A549 (cell line): ENCODE data around the gene LSM3. TPM values are rescaled to one million over a fixed set of nuclear protein-coding genes. Genes with fewer than 3 reads are reported as not detected.

Experiments used
- ATAC-seq, 2 experiments: fragments of 200-7000 bp in 1 of 2; fragments of >200 bp in 1 of 2; cut with Nextera tagmentation in 1 of 2; cut with Tn5 transposase in 1 of 2; 3 replicates each; pipeline versions ENCODE4 v1.8.0 to v1.9.1; 2018 to 2020; ENCODE audit warnings: mild to moderate bottlenecking in 1 of 2, moderate library complexity in 1 of 2
- CTCF ChIA-PET: fragments of 300-600 bp; sonication (Branson Sonifier 250); formaldehyde crosslinking; extraction: SDS; loops from one replicate; lab custom pipeline; 2021; ENCODE audit warnings: antibody characterized with exemption, inconsistent platforms; lab: Yijun Ruan, JAX
- POLR2A ChIA-PET: fragments of 350-600 bp; formaldehyde crosslinking; extraction: SDS; loops from one replicate; lab custom pipeline; 2021; ENCODE audit warnings: antibody characterized with exemption, inconsistent platforms; lab: Yijun Ruan, JAX
- DNase-seq, 2 experiments: peaks; one replicate each; pipeline versions ENCODE4 v3.0.0 to v3.0.0-alpha.2; 2011 to 2016; ENCODE audit warnings: low read depth in 1 of 2, low spot score in 1 of 2
- FAIRE-seq: peaks from 2 replicates; lab custom pipeline; 2011; peaks lifted over from hg19 to GRCh38; lab: Jason Lieb, UNC
- H3K27ac ChIP-seq, 2 experiments: fragments of >200 bp; sonication (Bioruptor Twin); formaldehyde crosslinking; 3 replicates each; pipeline ENCODE4 v1.5.1; 2016 to 2017
- H3K4me1 ChIP-seq: fragments of >200 bp; sonication (Bioruptor Twin); formaldehyde crosslinking; 3 replicates; pipeline ENCODE4 v1.6.1; 2016
- H3K4me2 ChIP-seq: fragments of >200 bp; sonication (Bioruptor Twin); formaldehyde crosslinking; 3 replicates; pipeline ENCODE4 v1.6.1; 2016
- H3K4me3 ChIP-seq: fragments of >200 bp; sonication (Bioruptor Twin); formaldehyde crosslinking; 3 replicates; pipeline ENCODE4 v1.5.1; 2016
- H3K9me3 ChIP-seq: fragments of >200 bp; sonication (Bioruptor Twin); formaldehyde crosslinking; 3 replicates; pipeline ENCODE4 v1.6.1; 2016
- EHF ChIP-seq: fragments of 250-450 bp; sonication (Bioruptor Pico); IDR thresholded peaks from 2 replicates; pipeline ENCODE4 v1.5.0; 2020; ENCODE audit warnings: mild to moderate bottlenecking
- EP300 ChIP-seq, 2 experiments: fragments of >200 bp; sonication (Bioruptor Twin); formaldehyde crosslinking; IDR thresholded peaks; 2 replicates in 1 of 2; 3 replicates in 1 of 2; pipeline ENCODE4 v1.6.1; 2016 to 2017
- FOSB ChIP-seq: fragments of 250-450 bp; sonication (Bioruptor Pico); IDR thresholded peaks from 2 replicates; pipeline ENCODE4 v1.5.0; 2020; ENCODE audit warnings: mild to moderate bottlenecking, moderate library complexity
- HDAC2 ChIP-seq: fragments of 200-600 bp; sonication (generic); IDR thresholded peaks from 2 replicates; pipeline ENCODE4 v1.6.1; 2016
- HEYL ChIP-seq: fragments of 250-450 bp; sonication (Bioruptor Pico); IDR thresholded peaks from 2 replicates; pipeline ENCODE4 v1.8.0; 2021; ENCODE audit warnings: mild to moderate bottlenecking, moderate library complexity
- HOXB5 ChIP-seq: fragments of 250-450 bp; sonication (Bioruptor Pico); IDR thresholded peaks from 2 replicates; pipeline ENCODE4 v1.5.0; 2020; ENCODE audit warnings: mild to moderate bottlenecking, moderate library complexity
- JUN ChIP-seq, 2 experiments: fragments of >200 bp; sonication (Bioruptor Twin); formaldehyde crosslinking; IDR thresholded peaks; 2 replicates in 1 of 2; 3 replicates in 1 of 2; pipeline ENCODE4 v1.6.1; 2016 to 2017
- JUNB ChIP-seq: fragments of >200 bp; sonication (Bioruptor Twin); formaldehyde crosslinking; IDR thresholded peaks from 2 replicates; pipeline ENCODE4 v1.6.1; 2016
- MAFK ChIP-seq: fragments of 450-650 bp; IDR thresholded peaks from 2 replicates; pipeline ENCODE4 v1.6.1; 2014; ENCODE audit not compliant: partially characterized antibody
- MAZ ChIP-seq: fragments of 150-350 bp; IDR thresholded peaks from 2 replicates; pipeline ENCODE4 v1.6.1; 2014; ENCODE audit warnings: antibody characterized with exemption, low read depth, low read length, borderline replicate concordance
- POLR2AphosphoS2 ChIP-seq: conservative IDR thresholded peaks from 2 replicates; pipeline ENCODE4 v1.6.1; 2012; ENCODE audit warnings: low read length, improper control_type of control experiment, inconsistent platforms
- RARB ChIP-seq: fragments of 250-450 bp; sonication (Bioruptor Pico); IDR thresholded peaks from 2 replicates; pipeline ENCODE4 v1.8.0; 2021; ENCODE audit warnings: mild to moderate bottlenecking, moderate library complexity
- RCOR1 ChIP-seq: fragments of 150-350 bp; IDR thresholded peaks from 2 replicates; pipeline ENCODE4 v1.6.1; 2014; ENCODE audit warnings: antibody characterized with exemption, low read length, low read depth
- SREBF2 ChIP-seq: fragments of 450-650 bp; IDR thresholded peaks from 2 replicates; pipeline ENCODE4 v1.6.1; 2014; ENCODE audit warnings: mild to moderate bottlenecking, moderate library complexity
- TP53 ChIP-seq: fragments of 250-450 bp; sonication (Bioruptor Pico); IDR thresholded peaks from 2 replicates; pipeline ENCODE4 v1.5.0; 2021; ENCODE audit warnings: mild to moderate bottlenecking, moderate library complexity
- ZNF302 ChIP-seq: fragments of 250-450 bp; sonication (Bioruptor Pico); IDR thresholded peaks from 2 replicates; pipeline ENCODE4 v1.9.0; 2021; ENCODE audit warnings: inconsistent platforms, mild to moderate bottlenecking, moderate library complexity
- WGBS: methylation state at CpG from one replicate; pipeline ENCODE4 v1.1.6; 2017; ENCODE audit errors: missing lambda C conversion rate; 5-methylcytosine and 5-hydroxymethylcytosine counted together
- polyA plus RNA-seq, 4 experiments: library from polyadenylated mRNA; depleted of rRNA in 3 of 4; stranded (reverse); fragments of >200 nt; fragmentation: RNase III in 1 of 4; extraction: RNeasy Plus Mini Kit Qiagen cat#74134 plus additional on column Dnase treatment in 1 of 4; gene quantifications; 2 replicates in 3 of 4; 3 replicates in 1 of 4; pipeline ENCODE4 v1.2.3, GENCODE V29; 2011 to 2017
- TF ChIP-seq, protein P1 (sequence below): IDR thresholded peaks from 2 replicates; pipeline ENCODE4 v1.6.1; 2012; ENCODE audit warnings: low read depth, borderline replicate concordance
- TF ChIP-seq, protein P2 (sequence below): fragments of 250-450 bp; sonication (Bioruptor Pico); IDR thresholded peaks from 2 replicates; pipeline ENCODE4 v1.5.0; 2021; ENCODE audit warnings: mild to moderate bottlenecking, moderate library complexity, borderline replicate concordance
- TF ChIP-seq, protein P3 (sequence below): fragments of 150-350 bp; IDR thresholded peaks from 2 replicates; pipeline ENCODE4 v1.6.1; 2014; ENCODE audit warnings: low read depth, mild to moderate bottlenecking, low read length
- TF ChIP-seq, protein P4 (sequence below): fragments of >200 bp; sonication (Bioruptor Twin); formaldehyde crosslinking; IDR thresholded peaks from 3 replicates; pipeline ENCODE4 v1.6.1; 2016
- TF ChIP-seq, protein P5 (sequence below): fragments of >200 bp; sonication (Bioruptor Twin); formaldehyde crosslinking; IDR thresholded peaks from 2 replicates; pipeline ENCODE4 v1.6.1; 2016
- TF ChIP-seq, protein P6 (sequence below): IDR thresholded peaks from 2 replicates; pipeline ENCODE4 v1.6.1; 2012

LSM3 gene
- polyA plus RNA-seq, 2 of the 4 experiments (the other 2 are of a cell fraction), result 23.9 to 32.0 TPM

DNA sequence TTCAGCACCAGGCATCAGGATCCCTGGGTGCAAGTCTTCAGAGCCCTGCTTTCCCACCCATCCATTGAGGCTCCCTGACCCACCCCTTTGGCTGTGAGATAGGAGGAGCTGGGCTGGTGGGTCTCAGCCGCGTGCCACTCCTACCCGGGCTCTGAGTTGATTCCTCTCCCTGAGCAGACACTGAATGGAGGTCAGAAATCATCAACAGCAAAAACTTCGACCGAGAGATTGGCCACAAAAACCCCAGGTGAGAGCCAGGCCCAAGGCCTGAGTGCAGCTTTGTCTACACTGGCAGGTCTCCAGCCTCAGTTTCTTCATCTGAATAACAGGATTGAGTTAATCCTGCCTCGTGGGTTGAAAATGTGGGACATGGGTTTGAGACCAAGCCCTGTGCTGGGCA, 45.9 kb upstream of the LSM3 start:
- H3K4me2 ChIP-seq, result no peak overlapping the region
- FAIRE-seq (no peak), ATAC-seq (no peak), DNase-seq (no peak)
- 96% methylated on average over 6 of the region's 6 CpGs for WGBS
- ChIA-PET CTCF (interaction anchor here (1.1 kb wide), 1 partner anchor 40 kb away, joined by 3 read pairs; no protein-coding TSS in a partner anchor), POLR2A (interaction anchor here (1.2 to 1.6 kb wide), 2 partner anchors 8 to 46 kb away, joined by 4 read pairs; partner anchors contain the start of genes CHCHD4, LSM3 and XPC)
- no peak overlapping the region for H3K27ac ChIP-seq
- peaks cover 8% of the 10 kb centered on the region; the same call in 2 of the 3 replicates for H3K4me1 ChIP-seq
- no peaks in the 10 kb centered on the region for H3K9me3 ChIP-seq
- TF ChIP-seq MAFK (no peak), RCOR1 (no peak), MAZ (no peak), SREBF2 (no peak), HOXB5 (CRISPR knock-in tag) (no peak), HEYL (CRISPR knock-in tag) (no peak), RARB (CRISPR knock-in tag) (no peak), TP53 (no peak), JUN (IDR thresholded peaks at IDR 0.05) (no peak), EHF (CRISPR knock-in tag) (no peak), HDAC2 (no peak), POLR2AphosphoS2 (no peak), FOSB (CRISPR knock-in tag) (no peak), JUNB (no peak)
- TF ChIP-seq, protein P1, sequence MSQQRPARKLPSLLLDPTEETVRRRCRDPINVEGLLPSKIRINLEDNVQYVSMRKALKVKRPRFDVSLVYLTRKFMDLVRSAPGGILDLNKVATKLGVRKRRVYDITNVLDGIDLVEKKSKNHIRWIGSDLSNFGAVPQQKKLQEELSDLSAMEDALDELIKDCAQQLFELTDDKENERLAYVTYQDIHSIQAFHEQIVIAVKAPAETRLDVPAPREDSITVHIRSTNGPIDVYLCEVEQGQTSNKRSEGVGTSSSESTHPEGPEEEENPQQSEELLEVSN, result no peak
- TF ChIP-seq, protein P2, sequence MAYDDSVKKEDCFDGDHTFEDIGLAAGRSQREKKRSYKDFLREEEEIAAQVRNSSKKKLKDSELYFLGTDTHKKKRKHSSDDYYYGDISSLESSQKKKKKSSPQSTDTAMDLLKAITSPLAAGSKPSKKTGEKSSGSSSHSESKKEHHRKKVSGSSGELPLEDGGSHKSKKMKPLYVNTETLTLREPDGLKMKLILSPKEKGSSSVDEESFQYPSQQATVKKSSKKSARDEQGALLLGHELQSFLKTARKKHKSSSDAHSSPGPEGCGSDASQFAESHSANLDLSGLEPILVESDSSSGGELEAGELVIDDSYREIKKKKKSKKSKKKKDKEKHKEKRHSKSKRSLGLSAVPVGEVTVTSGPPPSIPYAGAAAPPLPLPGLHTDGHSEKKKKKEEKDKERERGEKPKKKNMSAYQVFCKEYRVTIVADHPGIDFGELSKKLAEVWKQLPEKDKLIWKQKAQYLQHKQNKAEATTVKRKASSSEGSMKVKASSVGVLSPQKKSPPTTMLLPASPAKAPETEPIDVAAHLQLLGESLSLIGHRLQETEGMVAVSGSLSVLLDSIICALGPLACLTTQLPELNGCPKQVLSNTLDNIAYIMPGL (CRISPR knock-in tag), result no peak
- TF ChIP-seq, protein P3, sequence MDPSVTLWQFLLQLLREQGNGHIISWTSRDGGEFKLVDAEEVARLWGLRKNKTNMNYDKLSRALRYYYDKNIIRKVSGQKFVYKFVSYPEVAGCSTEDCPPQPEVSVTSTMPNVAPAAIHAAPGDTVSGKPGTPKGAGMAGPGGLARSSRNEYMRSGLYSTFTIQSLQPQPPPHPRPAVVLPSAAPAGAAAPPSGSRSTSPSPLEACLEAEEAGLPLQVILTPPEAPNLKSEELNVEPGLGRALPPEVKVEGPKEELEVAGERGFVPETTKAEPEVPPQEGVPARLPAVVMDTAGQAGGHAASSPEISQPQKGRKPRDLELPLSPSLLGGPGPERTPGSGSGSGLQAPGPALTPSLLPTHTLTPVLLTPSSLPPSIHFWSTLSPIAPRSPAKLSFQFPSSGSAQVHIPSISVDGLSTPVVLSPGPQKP, result no peak
- TF ChIP-seq, protein P4, sequence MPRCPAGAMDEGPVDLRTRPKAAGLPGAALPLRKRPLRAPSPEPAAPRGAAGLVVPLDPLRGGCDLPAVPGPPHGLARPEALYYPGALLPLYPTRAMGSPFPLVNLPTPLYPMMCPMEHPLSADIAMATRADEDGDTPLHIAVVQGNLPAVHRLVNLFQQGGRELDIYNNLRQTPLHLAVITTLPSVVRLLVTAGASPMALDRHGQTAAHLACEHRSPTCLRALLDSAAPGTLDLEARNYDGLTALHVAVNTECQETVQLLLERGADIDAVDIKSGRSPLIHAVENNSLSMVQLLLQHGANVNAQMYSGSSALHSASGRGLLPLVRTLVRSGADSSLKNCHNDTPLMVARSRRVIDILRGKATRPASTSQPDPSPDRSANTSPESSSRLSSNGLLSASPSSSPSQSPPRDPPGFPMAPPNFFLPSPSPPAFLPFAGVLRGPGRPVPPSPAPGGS, result no peak
- H3K4me3 ChIP-seq, result no peak overlapping the region

DNA sequence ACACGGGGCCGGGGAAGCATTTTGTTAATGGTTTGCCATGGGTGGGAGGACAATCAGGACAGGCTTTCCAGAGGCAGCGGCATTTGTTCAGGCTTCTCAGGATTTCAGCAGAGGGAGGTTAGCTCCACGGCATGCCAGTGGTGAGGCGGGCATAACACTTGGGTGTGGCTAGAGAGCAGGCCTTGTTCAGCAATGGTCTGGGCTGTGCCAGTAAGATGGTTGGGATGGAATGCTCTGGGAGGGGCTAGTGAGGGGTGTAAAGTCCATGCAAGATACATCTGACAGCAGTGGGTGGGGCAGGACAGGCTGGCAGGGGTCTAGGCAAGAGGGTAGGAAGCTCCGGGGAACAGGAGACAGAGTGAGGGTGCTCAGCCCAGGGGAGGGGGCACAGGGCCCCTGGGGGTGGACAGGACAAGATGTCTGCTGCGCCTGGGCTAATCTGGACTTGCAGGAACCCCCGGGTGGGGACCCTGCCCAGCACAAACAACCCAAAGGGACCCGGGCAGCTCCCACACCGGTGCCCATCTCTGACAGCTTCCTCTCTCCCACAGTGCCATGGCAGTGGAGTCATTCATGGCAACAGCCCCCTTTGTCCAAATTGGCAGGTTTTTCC, 45.3 kb upstream of the LSM3 start:
- ChIA-PET CTCF (interaction anchor here (1.1 to 2.8 kb wide), 2 partner anchors 12 to 39 kb away, joined by 3 to 14 read pairs; no protein-coding TSS in a partner anchor), POLR2A (interaction anchor here (1.2 to 1.8 kb wide), 2 partner anchors 8 to 9 kb away, joined by 4 to 8 read pairs; partner anchors contain the start of genes CHCHD4 and TMEM43)
- 86% methylated on average over 9 of the region's 10 CpGs for WGBS
- ATAC-seq, result peak; percentile 22 to 37; a peak in 3 of 6 replicates
- no peak overlapping the region for H3K4me2 ChIP-seq
- TF ChIP-seq HOXB5 (CRISPR knock-in tag), result no peak
- TF ChIP-seq, all 56 proteins: peak for 0
- DNase-seq (no peak), FAIRE-seq (no peak)
- no peaks in the 10 kb centered on the region for H3K9me3 ChIP-seq
- H3K27ac ChIP-seq, result no peak overlapping the region
- peaks cover 8% of the 10 kb centered on the region; the same call in 2 of the 3 replicates for H3K4me1 ChIP-seq
- no peak overlapping the region for H3K4me3 ChIP-seq

DNA sequence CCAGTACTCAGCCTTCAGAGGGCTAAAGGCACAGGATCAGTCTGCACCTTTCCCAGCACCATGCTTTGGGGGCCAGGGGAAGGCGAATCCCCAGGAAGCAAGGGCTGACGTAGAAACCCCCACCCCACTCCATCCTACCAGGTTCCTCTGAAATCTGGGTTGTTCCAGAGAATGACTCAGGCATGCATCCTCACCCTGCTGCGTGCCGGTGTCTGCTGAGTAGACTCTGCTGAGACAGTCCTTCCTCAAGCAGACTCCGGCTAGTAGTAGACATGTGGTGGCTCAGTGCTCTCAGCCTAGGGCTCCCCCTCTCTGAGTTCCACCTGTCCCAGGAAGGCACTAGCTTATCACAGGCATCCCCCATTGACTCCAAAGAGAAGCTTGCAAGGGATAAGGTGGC, 44.7 kb upstream of the LSM3 start:
- POLR2A ChIA-PET, result interaction anchor here (1.8 kb wide), 1 partner anchor 9 kb away, joined by 8 read pairs; the partner anchor contains the start of genes CHCHD4 and TMEM43
- H3K4me2 ChIP-seq, result no peak overlapping the region
- ATAC-seq, result no peak

More for the DNA sequence above, 44.7 kb upstream of the LSM3 start:
- Histone ChIP-seq H3K4me3 (no peak overlapping the region), H3K27ac (no peak overlapping the region), H3K4me1 (peaks cover 8% of the 10 kb centered on the region; the same call in 2 of the 3 replicates), H3K9me3 (no peaks in the 10 kb centered on the region)
- CTCF ChIA-PET, result interaction anchor here (2.8 kb wide), 1 partner anchor 12 kb away, joined by 14 read pairs; no protein-coding TSS in a partner anchor
- WGBS, result 94% methylated on average over 2 of the region's 5 CpGs
- no peak for FAIRE-seq
- TF ChIP-seq ZNF302 (CRISPR knock-in tag), result no peak
- TF ChIP-seq, protein P4, result no peak
- TF ChIP-seq, protein P5, sequence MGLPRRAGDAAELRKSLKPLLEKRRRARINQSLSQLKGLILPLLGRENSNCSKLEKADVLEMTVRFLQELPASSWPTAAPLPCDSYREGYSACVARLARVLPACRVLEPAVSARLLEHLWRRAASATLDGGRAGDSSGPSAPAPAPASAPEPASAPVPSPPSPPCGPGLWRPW, result no peak
- TF ChIP-seq EP300 (IDR thresholded peaks at IDR 0.05), result no peak
- TF ChIP-seq, protein P1, result no peak
- TF ChIP-seq MAFK, result no peak
- TF ChIP-seq, protein P6, sequence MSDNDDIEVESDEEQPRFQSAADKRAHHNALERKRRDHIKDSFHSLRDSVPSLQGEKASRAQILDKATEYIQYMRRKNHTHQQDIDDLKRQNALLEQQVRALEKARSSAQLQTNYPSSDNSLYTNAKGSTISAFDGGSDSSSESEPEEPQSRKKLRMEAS, result no peak
- DNase-seq, result no peak
